LHCN-M2 (cell line): Measurements from ENCODE around the gene TP53I13. TPM values are rescaled to one million over a fixed set of nuclear protein-coding genes. Genes with fewer than 3 reads are reported as not detected.
A peak's percentile ranks its signal among the peaks of the same experiment; 100 is the strongest.

ENCODE experiments used
- DNase-seq: peaks from one replicate; pipeline ENCODE4 v3.0.0-alpha.2; 2012; ENCODE audit warnings: low read depth
- total RNA-seq: library from RNA; depleted of rRNA; stranded (reverse); fragments of >200 nt; gene quantifications from 2 replicates; pipeline ENCODE4 v1.2.3, GENCODE V29; 2014; rRNA removed

TP53I13 gene
- total RNA-seq, 1 experiment from 2014 or later, result 61.2 TPM

DNA sequence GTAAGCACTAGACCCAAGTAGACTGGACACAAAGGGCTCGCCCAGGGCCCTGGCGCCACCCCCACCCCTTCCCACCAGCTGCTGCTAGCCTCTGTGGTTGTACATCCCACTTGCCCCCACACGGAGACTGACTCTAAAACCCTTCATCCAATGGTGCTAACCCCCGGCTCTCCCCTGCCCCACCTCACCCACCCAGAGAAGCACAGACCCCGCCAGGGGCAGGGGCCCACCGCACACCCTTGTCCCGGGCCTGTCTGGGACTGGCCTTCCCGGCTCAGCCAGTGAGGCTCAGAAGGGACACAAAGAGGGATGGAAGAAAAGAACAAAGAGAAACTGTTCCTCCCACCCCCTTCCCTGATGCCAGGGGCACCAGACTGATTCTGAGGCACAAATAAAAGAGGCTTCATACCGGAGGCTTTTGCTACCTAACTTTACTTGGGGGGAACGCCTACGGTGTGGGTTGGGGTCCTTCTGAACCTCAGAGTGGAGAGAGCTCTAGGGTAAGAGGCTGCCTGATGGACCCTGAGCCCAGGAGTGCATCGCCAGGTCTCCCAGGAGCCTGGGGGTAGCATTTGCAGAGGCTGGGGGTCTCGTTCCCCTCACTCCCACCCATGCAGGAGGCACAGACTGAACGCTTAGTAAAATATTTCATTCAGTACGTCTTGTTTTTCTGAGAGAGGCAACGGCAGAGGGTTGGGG lies 46.0 kb downstream of the TP53I13 start:
- DNase-seq, result no peak

- DNase-seq, result no peak
Measured at GRCh38 chr17:29615048-29615385, 46.5 kb downstream of the TP53I13 start.

GRCh38 chr17:29615492-29616299 lies 47.2 kb downstream of the TP53I13 start:
- DNase-seq, result no peak

DNA sequence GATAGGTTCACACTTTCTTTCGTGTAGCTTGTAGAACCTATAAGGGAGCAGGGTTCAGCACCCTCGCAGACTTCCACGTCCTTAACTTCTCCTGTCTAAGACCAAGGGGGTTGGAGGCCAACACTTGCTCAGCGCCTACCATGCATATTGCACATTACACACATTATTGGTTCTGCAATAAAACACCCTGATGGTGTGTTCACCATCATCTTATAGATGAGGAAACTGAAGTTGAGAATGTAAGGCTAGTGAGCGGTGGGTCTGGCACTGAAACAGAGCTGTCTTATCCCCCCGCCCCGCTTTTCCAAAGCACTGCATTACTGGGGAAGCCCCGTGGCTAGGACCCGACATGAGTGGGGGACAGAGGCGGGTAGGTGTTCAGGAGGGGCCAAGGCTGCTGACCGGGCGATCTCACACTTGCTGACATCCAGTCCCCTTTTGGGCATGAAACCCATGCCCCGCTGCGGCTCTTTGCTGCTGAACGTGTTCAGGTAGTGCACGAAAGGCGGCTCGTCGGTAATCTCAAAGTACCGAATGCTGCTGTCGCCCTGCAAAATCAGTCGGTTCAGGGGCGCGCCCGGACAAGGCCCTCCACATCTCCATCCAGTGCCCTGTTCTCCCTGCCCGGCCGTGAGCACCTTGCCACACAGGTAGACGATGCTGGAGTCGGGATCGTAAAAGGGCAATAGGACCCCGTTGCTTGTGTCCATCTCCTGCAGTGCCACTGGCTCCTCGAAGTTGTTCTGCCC lies 48.0 kb downstream of the TP53I13 start:
- DNase-seq, result no peak

GRCh38 chr17:29617125-29617480 lies 48.6 kb downstream of the TP53I13 start:
- DNase-seq, result no peak

DNA sequence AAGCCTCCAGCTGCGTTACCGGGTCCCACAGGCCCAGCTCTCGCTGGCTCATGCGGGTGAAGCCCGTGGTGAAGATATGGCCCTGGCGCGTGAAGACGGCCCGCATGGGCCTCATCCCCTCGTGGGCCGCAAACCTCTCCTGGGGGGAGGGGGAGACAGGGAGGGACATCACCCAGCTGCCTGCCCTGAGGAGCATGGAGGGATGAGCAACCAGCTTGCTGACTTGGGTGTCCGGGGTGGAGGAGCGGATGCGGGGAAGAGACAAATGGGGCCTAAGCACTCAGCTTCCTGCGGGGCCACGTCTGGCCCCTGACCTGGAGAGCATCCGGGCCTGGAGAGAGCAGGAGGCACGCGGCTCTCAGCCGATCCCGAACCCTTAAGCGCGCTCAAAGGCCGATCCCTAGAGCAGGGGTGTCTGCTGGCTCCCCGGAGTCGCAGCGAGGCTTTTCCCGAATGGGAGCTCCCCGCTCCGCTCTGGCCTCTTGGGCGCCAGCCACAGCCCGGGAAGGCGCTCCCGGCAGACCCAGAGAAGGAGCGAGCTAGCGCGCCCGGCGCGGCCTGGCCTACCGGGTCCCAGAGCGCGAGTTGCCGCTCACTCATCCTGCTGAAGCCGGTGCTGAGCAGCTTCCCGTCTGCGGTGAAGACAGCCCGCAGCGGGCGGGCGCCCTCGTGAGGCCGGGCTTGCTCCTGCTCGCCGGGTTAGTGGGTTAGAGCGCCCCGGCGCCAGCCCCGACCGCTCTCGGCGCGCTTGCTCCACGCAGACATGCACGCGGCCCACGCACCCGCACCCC lies 49.2 kb downstream of the TP53I13 start:
- no peak for DNase-seq

DNA sequence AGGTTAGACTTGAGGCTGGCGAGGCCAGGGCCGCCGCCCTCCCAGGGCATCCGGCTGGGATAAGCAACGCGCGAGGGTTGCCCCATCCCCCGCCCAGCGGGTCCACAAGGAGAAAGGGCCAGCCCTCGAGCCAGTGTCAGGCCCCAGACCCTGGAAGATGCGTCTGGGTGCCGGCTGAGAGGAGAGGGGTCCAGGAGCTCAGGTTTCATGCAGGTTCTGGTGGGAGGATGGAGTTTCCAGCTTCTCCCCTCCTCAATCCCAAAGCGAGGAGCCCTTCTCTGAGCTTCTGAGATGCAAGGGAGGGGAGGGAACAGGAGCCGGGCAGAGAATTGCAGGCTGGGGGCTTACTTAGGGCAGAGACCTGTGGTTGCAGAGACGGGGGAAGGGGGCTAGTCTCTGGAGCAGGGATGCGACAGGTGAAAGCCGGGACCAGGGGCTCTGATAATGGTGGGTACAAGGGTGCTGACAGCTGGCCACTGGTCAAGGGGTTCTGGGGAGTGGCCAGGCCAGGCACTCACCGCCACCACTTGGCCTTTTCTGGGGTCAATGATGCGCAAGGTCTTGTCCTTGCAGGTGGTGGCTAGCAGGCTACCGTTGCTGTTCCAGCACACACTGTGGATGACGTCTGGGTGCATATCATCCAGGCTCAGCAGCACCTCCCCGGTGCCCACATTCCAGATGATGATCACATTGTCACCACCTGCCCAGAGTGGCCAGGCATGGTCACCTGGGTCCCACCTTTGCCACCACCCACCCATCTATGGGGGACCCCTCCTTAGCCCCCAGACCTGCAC lies 50.0 kb downstream of the TP53I13 start:
- no peak for DNase-seq

DNA sequence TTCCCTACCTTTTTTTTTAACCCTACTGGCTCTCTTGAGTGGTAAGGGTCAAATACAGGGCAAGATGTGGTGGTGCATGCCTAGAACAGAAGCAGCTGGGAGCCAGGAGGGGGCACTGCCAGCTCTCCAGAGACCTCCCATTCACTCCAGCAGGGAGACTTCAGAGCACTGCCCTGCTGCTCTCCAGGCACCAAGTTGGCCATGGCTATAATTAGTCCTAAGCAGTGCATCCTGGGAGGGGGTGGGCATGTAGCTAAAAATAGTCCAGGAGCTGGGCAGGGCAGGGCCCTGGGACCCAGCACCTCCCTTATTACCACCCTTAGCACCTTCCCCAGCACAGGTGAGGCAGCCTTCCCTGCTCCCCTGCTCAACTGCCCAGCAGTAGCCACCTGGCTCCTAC lies 50.8 kb downstream of the TP53I13 start:
- DNase-seq, result peak; percentile 80

- DNase-seq, result peak; percentile 53
Measured at GRCh38 chr17:29620271-29620670, 51.8 kb downstream of the TP53I13 start.

GRCh38 chr17:29620779-29621500 lies 52.4 kb downstream of the TP53I13 start:
- DNase-seq, result no peak

DNA sequence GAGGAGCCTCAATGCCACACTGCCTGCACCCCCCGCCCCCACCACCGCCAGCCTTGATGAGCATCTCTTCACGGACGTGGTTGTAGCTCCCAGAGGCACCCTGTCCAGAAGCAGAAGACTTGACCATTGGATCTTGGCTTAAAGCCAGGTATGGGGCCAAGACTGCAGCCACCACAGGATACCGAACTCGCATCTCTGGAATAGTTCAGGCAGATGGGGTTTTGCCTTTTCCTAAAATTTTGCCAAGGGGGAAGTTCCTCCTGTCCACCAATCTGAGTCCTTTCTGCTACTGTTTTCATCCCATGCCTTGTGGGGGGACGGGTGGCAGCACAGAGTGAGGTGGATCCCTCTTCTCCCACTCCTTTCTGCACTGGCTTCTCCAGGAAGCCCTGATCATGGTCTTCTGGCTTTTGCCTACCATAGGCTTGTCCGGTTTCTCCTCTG lies 53.3 kb downstream of the TP53I13 start:
- peak; percentile 76 for DNase-seq

Other genes with a start within 250 kb of the TP53I13 start
- gene TAOK1, start 178.3 kb upstream of the TP53I13 start, total RNA-seq, result 37.9 and 42.5 TPM in 2 replicates
- gene ABHD15, start 1.7 kb upstream of the TP53I13 start, total RNA-seq, result 8.4 and 8.5 TPM in 2 replicates
- gene GIT1, start 20.9 kb downstream of the TP53I13 start, total RNA-seq, result 32.5 and 36.0 TPM in 2 replicates
- gene ANKRD13B, start 24.4 kb downstream of the TP53I13 start, total RNA-seq, result 7.8 and 16.2 TPM in 2 replicates
- gene CORO6, start 54.2 kb downstream of the TP53I13 start, total RNA-seq, result 22.1 and 41.6 TPM in 2 replicates